ENCODE results near the gene DCST1. TPM values are rescaled to one million over a fixed set of nuclear protein-coding genes. Genes with fewer than 3 reads are reported as not detected.

The DCST1 gene
- total RNA-seq, 4 donors from 2014 or later: 0.21 to 3.5 (median 0.90) TPM; not detected in 1

DNA sequence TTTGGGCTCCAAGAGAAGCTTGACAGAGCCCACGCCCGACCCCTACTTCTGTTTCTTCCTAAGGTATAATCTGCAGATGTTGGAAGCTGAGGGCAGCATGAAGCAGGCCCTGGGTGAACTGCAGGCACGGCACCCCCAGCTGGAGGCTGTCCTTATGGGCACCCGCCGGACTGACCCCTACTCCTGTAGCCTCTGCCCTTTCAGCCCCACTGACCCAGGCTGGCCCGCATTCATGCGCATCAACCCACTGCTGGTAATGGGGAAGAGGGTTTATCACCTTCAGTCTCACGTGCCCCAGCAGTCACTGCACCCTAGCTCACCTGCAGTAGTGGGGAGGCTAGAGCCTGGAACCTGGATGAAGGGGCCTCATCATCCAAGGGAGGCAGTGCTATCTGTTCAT lies 43.3 kb upstream of the DCST1 start:
- H3K27me3 ChIP-seq: no peaks in the 10 kb centered on the region
- H3K27ac ChIP-seq: no peak overlapping the region
- H3K4me1 ChIP-seq: peaks cover 0 to 5% (median 0%) of the 10 kb centered on the region in 4 donors
- H3K9me3 ChIP-seq: no peaks in the 10 kb centered on the region
- no peak overlapping the region for H3K4me3 ChIP-seq
- DNase-seq (ENCODE audit: low spot score in 2 of 2): no peak
- peaks cover 0 to 73% (median 0%) of the 10 kb centered on the region in 3 donors for H3K36me3 ChIP-seq
- no peak for TF ChIP-seq CTCF (IDR thresholded peaks at IDR 0.05)
- TF ChIP-seq POLR2A (IDR thresholded peaks at IDR 0.05): no peak
- no peak for TF ChIP-seq EP300 (IDR thresholded peaks at IDR 0.05)
- WGBS, 2 donors: 90 to 91% methylated on average over 8 of the region's 8 CpGs

GRCh38 chr1:154992721-154993571 lies 40.7 kb upstream of the DCST1 start:
- H3K27me3 ChIP-seq: no peaks in the 10 kb centered on the region
- H3K4me3 ChIP-seq: no peak overlapping the region
- H3K9me3 ChIP-seq: no peaks in the 10 kb centered on the region
- no peak for TF ChIP-seq EP300 (IDR thresholded peaks at IDR 0.05)
- no peak for TF ChIP-seq POLR2A (IDR thresholded peaks at IDR 0.05)
- no peak for TF ChIP-seq CTCF (IDR thresholded peaks at IDR 0.05)
- H3K4me1 ChIP-seq: peaks cover 0 to 16% (median 0%) of the 10 kb centered on the region in 4 donors
- DNase-seq (ENCODE audit: low spot score in 2 of 2): no peak
- no peak overlapping the region for H3K27ac ChIP-seq
- peaks cover 0 to 55% (median 0%) of the 10 kb centered on the region in 3 donors for H3K36me3 ChIP-seq
- WGBS, 2 donors: 79 to 83% methylated on average over 13 to 14 of the region's 14 CpGs

- DNase-seq (ENCODE audit: low spot score in 2 of 2): no peak
- Histone ChIP-seq H3K4me1 (peaks cover 0 to 19% (median under 1%) of the 10 kb centered on the region in 4 donors), H3K9me3 (no peaks in the 10 kb centered on the region), H3K4me3 (no peak within 1 kb of the TSS), H3K36me3 (peaks cover 0 to 47% (median 0%) of the 10 kb centered on the region in 3 donors), H3K27ac (no peak within 1 kb of the TSS), H3K27me3 (no peaks in the 10 kb centered on the region)
- 67 to 71% methylated on average over 7 to 8 of the region's 8 CpGs for WGBS, 2 donors
- TF ChIP-seq POLR2A (IDR thresholded peaks at IDR 0.05): no peak
- TF ChIP-seq EP300 (IDR thresholded peaks at IDR 0.05): no peak
- TF ChIP-seq CTCF (IDR thresholded peaks at IDR 0.05): no peak
These were observed 39.9 kb upstream of the DCST1 start, which contains the start of gene LENEP for GRCh38 chr1:154993572-154994268. LENEP (plus strand) TSS chr1:154993586; CDS start chr1:154993608, 22 bp downstream.

DNA sequence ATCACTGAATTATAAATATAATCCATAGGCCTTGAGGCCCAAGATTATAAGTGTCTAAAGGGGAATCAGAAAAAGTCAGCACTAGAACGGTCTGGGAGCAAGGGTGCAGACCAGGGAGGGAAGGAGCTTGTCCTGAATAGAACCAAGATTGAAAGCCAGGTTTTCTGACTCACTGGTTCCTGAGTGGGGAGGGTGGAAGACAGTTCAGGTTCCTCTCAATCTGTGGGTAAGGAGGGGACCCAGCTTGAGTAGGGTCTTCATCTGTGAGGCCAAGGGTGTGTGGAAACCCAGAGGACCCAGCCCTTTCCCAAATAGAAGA lies 39.4 kb upstream of the DCST1 start:
- 50 to 78% methylated on average over 1 of the region's 1 CpG for WGBS, 2 donors
- Histone ChIP-seq H3K27me3 (no peaks in the 10 kb centered on the region), H3K4me1 (peaks cover 0 to 24% (median 3%) of the 10 kb centered on the region in 4 donors), H3K4me3 (no peak overlapping the region), H3K27ac (no peak overlapping the region), H3K9me3 (no peaks in the 10 kb centered on the region), H3K36me3 (peaks cover 0 to 42% (median 0%) of the 10 kb centered on the region in 3 donors)
- TF ChIP-seq POLR2A (IDR thresholded peaks at IDR 0.05): no peak
- TF ChIP-seq CTCF (IDR thresholded peaks at IDR 0.05): no peak
- TF ChIP-seq EP300 (IDR thresholded peaks at IDR 0.05): no peak
- no peak for DNase-seq (ENCODE audit: low spot score in 2 of 2)

DNA sequence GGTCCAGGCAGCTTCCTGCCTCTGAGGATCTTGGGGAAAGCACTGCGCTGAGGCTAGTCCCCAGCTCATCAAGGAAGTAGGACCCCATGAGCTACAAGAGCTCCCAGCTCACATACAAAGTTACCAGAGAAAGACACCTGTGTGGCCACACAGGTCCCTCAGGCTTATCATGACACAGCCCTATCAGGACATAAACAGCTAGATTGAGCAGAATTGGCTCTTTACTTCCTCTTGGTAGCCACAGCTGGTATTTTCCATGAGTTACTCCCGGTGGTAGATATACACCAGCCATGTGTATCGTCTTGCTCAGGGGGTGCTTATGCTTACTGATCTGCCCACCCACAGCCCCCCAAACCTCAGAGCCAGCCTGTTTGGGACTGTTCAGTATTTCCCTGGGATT lies 39.0 kb upstream of the DCST1 start:
- Histone ChIP-seq H3K36me3 (peaks cover 0 to 38% (median 0%) of the 10 kb centered on the region in 3 donors), H3K27ac (no peak overlapping the region), H3K4me1 (peaks cover 0 to 28% (median 7%) of the 10 kb centered on the region in 4 donors), H3K27me3 (no peaks in the 10 kb centered on the region), H3K9me3 (no peaks in the 10 kb centered on the region), H3K4me3 (no peak overlapping the region)
- TF ChIP-seq EP300 (IDR thresholded peaks at IDR 0.05): no peak
- no peak for TF ChIP-seq POLR2A (IDR thresholded peaks at IDR 0.05)
- TF ChIP-seq CTCF (IDR thresholded peaks at IDR 0.05): no peak
- WGBS, 2 donors: 65 to 79% methylated on average over 3 of the region's 3 CpGs
- no peak for DNase-seq (ENCODE audit: low spot score in 2 of 2)

Measured in tibial nerve (tissue), 4 donors.